Endothelial cell of umbilical vein (primary cell): ENCODE data around the gene LDOC1. TPM values are rescaled to one million over a fixed set of nuclear protein-coding genes. Genes with fewer than 3 reads are reported as not detected.

Experiments used
- BruUV-seq: library from RNA; stranded (reverse); fragments of 400-500 nt; replicated peaks from 2 replicates; lab custom pipeline; 2021; lab: Mats Ljungman, UMichigan
- CTCF ChIA-PET: fragments of 300-600, 350-600 bp; sonication (Branson Sonifier 250); formaldehyde crosslinking; loops from one replicate; lab custom pipeline; 2021; ENCODE audit warnings: antibody characterized with exemption, inconsistent platforms; lab: Charles Lee
- POLR2A ChIA-PET: fragments of 300-600, 350-600 bp; sonication (Branson Sonifier 250); formaldehyde crosslinking; loops from one replicate; lab custom pipeline; 2021; ENCODE audit warnings: antibody characterized with exemption, inconsistent platforms; lab: Charles Lee
- DNase-seq: peaks from one replicate; pipeline ENCODE4 v3.0.0-alpha.2; 2011; ENCODE audit warnings: low read depth, low spot score
- FAIRE-seq: peaks from 2 replicates; lab custom pipeline; 2011; peaks lifted over from hg19 to GRCh38; lab: Jason Lieb, UNC
- H2AFZ ChIP-seq: 2 replicates; pipeline ENCODE4 v1.6.0; 2012; ENCODE audit warnings: low read depth, low read length, control low read depth, inconsistent platforms
- H3K27ac ChIP-seq: 2 replicates; pipeline ENCODE4 v1.5.1; 2011; ENCODE audit warnings: low read depth, mild to moderate bottlenecking, control low read depth, low read length, moderate library complexity; ENCODE audit not compliant: insufficient read depth
- H3K27me3 ChIP-seq, 2 experiments: 2 replicates each; pipeline versions ENCODE4 v1.6.0 to v1.6.1; 2011; ENCODE audit warnings: low read length in 2 of 2, mixed read lengths in 1 of 2; ENCODE audit not compliant: control insufficient read depth in 2 of 2, insufficient read depth in 2 of 2
- H3K36me3 ChIP-seq, 2 experiments: 2 replicates in 1 of 2; 3 replicates in 1 of 2; pipeline ENCODE4 v1.5.1; 2011; ENCODE audit warnings: low read length in 2 of 2, mild to moderate bottlenecking in 1 of 2, moderate library complexity in 1 of 2; ENCODE audit not compliant: control insufficient read depth in 2 of 2, insufficient read depth in 2 of 2; ENCODE audit errors: extremely low read depth in 1 of 2
- H3K4me1 ChIP-seq: 3 replicates; pipeline ENCODE4 v1.5.1; 2011; ENCODE audit warnings: mild to moderate bottlenecking, low read length; ENCODE audit not compliant: control insufficient read depth, insufficient read depth; ENCODE audit errors: extremely low read depth
- H3K4me2 ChIP-seq: 2 replicates; pipeline ENCODE4 v1.6.1; 2011; ENCODE audit warnings: low read length, control low read depth, mixed read lengths; ENCODE audit not compliant: insufficient read depth
- H3K4me3 ChIP-seq, 3 experiments: fragments of 200-600 bp in 1 of 3; sonication (generic), shearing (Covaris generic) in 1 of 3; replicated peaks in 1 of 3; 2 replicates each; pipeline ENCODE4 v1.5.1; 2011 to 2016; ENCODE audit warnings: control low read depth in 3 of 3, low read length in 3 of 3, mild to moderate bottlenecking in 2 of 3, inconsistent platforms in 1 of 3, low read depth in 1 of 3, moderate library complexity in 1 of 3; ENCODE audit not compliant: insufficient read depth in 1 of 3
- H3K79me2 ChIP-seq: 2 replicates; pipeline ENCODE4 v1.6.0; 2012; ENCODE audit warnings: low read length, inconsistent platforms; ENCODE audit not compliant: control insufficient read depth, insufficient read depth
- H3K9ac ChIP-seq: replicated peaks from 2 replicates; pipeline ENCODE3; 2011; ENCODE audit warnings: low read length, control low read depth; ENCODE audit not compliant: insufficient read depth; ENCODE audit errors: extremely low read depth
- H3K9me1 ChIP-seq: replicated peaks from 3 replicates; pipeline ENCODE4 v1.6.0; 2011; ENCODE audit warnings: mild to moderate bottlenecking, low read length; ENCODE audit not compliant: control insufficient read depth, insufficient read depth; ENCODE audit errors: extremely low read depth
- H3K9me3 ChIP-seq: replicated peaks from 2 replicates; pipeline ENCODE4 v1.5.1; 2012; ENCODE audit warnings: low read length, inconsistent platforms; ENCODE audit not compliant: control insufficient read depth, insufficient read depth
- H4K20me1 ChIP-seq: replicated peaks from 2 replicates; pipeline ENCODE3; 2011; ENCODE audit warnings: mild to moderate bottlenecking, low read length; ENCODE audit not compliant: control insufficient read depth, insufficient read depth; ENCODE audit errors: extremely low read depth
- CTCF ChIP-seq, 2 donors: IDR thresholded peaks; 1 replicate in 1 of 2; 2 replicates in 1 of 2; pipeline ENCODE4 v1.5.1; 2011; ENCODE audit warnings: low read length in 2 of 2, mild to moderate bottlenecking in 2 of 2, moderate library complexity in 2 of 2, control low read depth in 1 of 2, inconsistent platforms in 1 of 2, low read depth in 1 of 2; ENCODE audit not compliant: insufficient read depth in 1 of 2; ENCODE audit errors: extremely low read depth in 1 of 2
- EZH2 ChIP-seq: IDR thresholded peaks from 2 replicates; pipeline ENCODE4 v1.6.1; 2012; ENCODE audit warnings: borderline replicate concordance, low read depth, mild to moderate bottlenecking, moderate library complexity, low read length, inconsistent platforms; ENCODE audit not compliant: severe bottlenecking
- FOS ChIP-seq: IDR thresholded peaks from 2 replicates; pipeline ENCODE4 v1.6.1; 2011; ENCODE audit warnings: mild to moderate bottlenecking, low read length, moderate library complexity, borderline replicate concordance; ENCODE audit not compliant: insufficient read depth
- GATA2 ChIP-seq: IDR thresholded peaks from 2 replicates; pipeline ENCODE4 v1.7.0; 2011; ENCODE audit warnings: low read depth, mild to moderate bottlenecking, moderate library complexity, mixed read lengths, low read length; ENCODE audit not compliant: insufficient read length, insufficient read depth
- JUN ChIP-seq: IDR thresholded peaks from 2 replicates; pipeline ENCODE4 v1.6.1; 2011; ENCODE audit warnings: borderline replicate concordance, low read depth; ENCODE audit not compliant: insufficient read length, insufficient read depth
- MYC ChIP-seq: IDR thresholded peaks from one replicate; pipeline ENCODE4 v1.6.1; 2011; ENCODE audit warnings: mild to moderate bottlenecking, low read depth, low read length
- POLR2A ChIP-seq: IDR thresholded peaks from 2 replicates; pipeline ENCODE4 v1.6.1; 2012; ENCODE audit warnings: low read depth, mild to moderate bottlenecking, control low read depth, low read length
- POLR2AphosphoS5 ChIP-seq: IDR thresholded peaks from 2 replicates; pipeline ENCODE4 v1.6.1; 2012; ENCODE audit warnings: low read depth, mild to moderate bottlenecking, control low read depth, low read length, moderate library complexity; ENCODE audit not compliant: insufficient read depth
- dilution Hi-C: fragments of 300-500 bp; cut with MboI; formaldehyde crosslinking; loops from one replicate; pipeline ENCODE4 v1.15.0; 2019; ENCODE audit warnings: low sequenced_read_pairs; ENCODE audit not compliant: extremely low pct_ligation_motif_present
- intact Hi-C: fragments of 100-400 bp; cut with micrococcal nuclease; formaldehyde crosslinking; loops from one replicate; pipeline ENCODE4 v1.10.0; 2022
- polyA plus RNA-seq, 4 experiments: library from polyadenylated mRNA; depleted of rRNA in 3 of 4; stranded (reverse) in 3 of 4; unstranded in 1 of 4; fragments of >200 nt; gene quantifications; 2 replicates each; pipeline versions ENCODE4 v1.2.1 to v1.2.3, GENCODE V29; 2011 to 2012; ENCODE audit warnings: missing spikeins in 1 of 4
- total RNA-seq: library from RNA; stranded (reverse); gene quantifications from 2 replicates; pipeline ENCODE4 v1.2.3, GENCODE V29; 2021
- TF ChIP-seq, protein P1 (sequence below): IDR thresholded peaks from 2 replicates; pipeline ENCODE4 v1.6.1; 2011; ENCODE audit not compliant: insufficient read depth, insufficient read length

The LDOC1 gene
- total and polyA plus RNA-seq, 2 donors (not counting 3 experiments of a cell fraction or from before 2014, with no cell fraction given): 23.0 to 51.4 TPM

GRCh38 chrX:141175786-141176185 lies 1.1 kb downstream of the LDOC1 start:
- Histone ChIP-seq H2AFZ (no peak overlapping the region), H3K9me1 (no peaks in the 10 kb centered on the region), H3K4me2 (peak overlapping the region; percentile 62), H3K9ac (peak overlapping the region; percentile 1), H3K4me3 (peak overlapping the region in 1 of 3 experiments; percentile 68), H3K27me3 (no peaks in the 10 kb centered on the region), H4K20me1 (no peaks in the 10 kb centered on the region), H3K36me3 (no peaks in the 10 kb centered on the region), H3K9me3 (no peaks in the 10 kb centered on the region), H3K79me2 (peaks cover 3% of the 10 kb centered on the region), H3K27ac (no peak overlapping the region), H3K4me1 (peaks cover 7% of the 10 kb centered on the region)
- dilution Hi-C loops (no loop called here), intact Hi-C loops (loop anchor here (2.0 to 5.0 kb wide), 2 partner anchors 45 to 102 kb away; no protein-coding TSS in a partner anchor)
- DNase-seq (no peak), FAIRE-seq (no peak)
- POLR2A ChIA-PET: no interaction called here
- CTCF ChIA-PET: no interaction called here
- TF ChIP-seq EZH2: no peak
- TF ChIP-seq POLR2AphosphoS5: no peak
- no peak for TF ChIP-seq CTCF (IDR thresholded peaks at IDR 0.05; ENCODE audit: extremely low read depth in 1 of 2, insufficient read depth in 1 of 2, low read depth in 1 of 2, low read length in 2 of 2)
- no peak for TF ChIP-seq FOS
- BruUV-seq: TSS peak; percentile 75

GRCh38 chrX:141164406-141164805 lies 12.5 kb downstream of the LDOC1 start:
- no peaks in the 10 kb centered on the region for H3K79me2 ChIP-seq
- no peaks in the 10 kb centered on the region for H4K20me1 ChIP-seq
- TF ChIP-seq POLR2AphosphoS5 (no peak), JUN (no peak), MYC (no peak), EZH2 (no peak), CTCF (IDR thresholded peaks at IDR 0.05; ENCODE audit: extremely low read depth in 1 of 2, insufficient read depth in 1 of 2, low read depth in 1 of 2, low read length in 2 of 2) (no peak), FOS (no peak), POLR2A (no peak), GATA2 (no peak)
- TF ChIP-seq, protein P1, sequence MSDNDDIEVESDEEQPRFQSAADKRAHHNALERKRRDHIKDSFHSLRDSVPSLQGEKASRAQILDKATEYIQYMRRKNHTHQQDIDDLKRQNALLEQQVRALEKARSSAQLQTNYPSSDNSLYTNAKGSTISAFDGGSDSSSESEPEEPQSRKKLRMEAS: no peak
- BruUV-seq: no TSS peak
- DNase-seq: no peak
- no peaks in the 10 kb centered on the region for H3K9me1 ChIP-seq
- H2AFZ ChIP-seq: no peak overlapping the region
- no peaks in the 10 kb centered on the region for H3K4me1 ChIP-seq
- FAIRE-seq: no peak
- no peaks in the 10 kb centered on the region for H3K9me3 ChIP-seq
- no peak overlapping the region for H3K4me3 ChIP-seq
- H3K4me2 ChIP-seq: no peak overlapping the region
- dilution Hi-C loops (no loop called here), intact Hi-C loops (no loop called here)
- no peaks in the 10 kb centered on the region for H3K27me3 ChIP-seq
- POLR2A ChIA-PET: no interaction called here
- H3K9ac ChIP-seq: no peak overlapping the region
- CTCF ChIA-PET: no interaction called here
- H3K36me3 ChIP-seq: no peaks in the 10 kb centered on the region
- no peak overlapping the region for H3K27ac ChIP-seq
